Glutamatergic neuron (in vitro differentiated cells): ENCODE data around the gene VPS13A. TPM values are rescaled to one million over a fixed set of nuclear protein-coding genes. Genes with fewer than 3 reads are reported as not detected.
"Not testable (repeated sequence)": the region's sequence is repeated elsewhere in the genome, so short reads cannot be mapped to it uniquely, and the experiment has no call there.

Experiments used
- DNase-seq: peaks from one replicate; pipeline ENCODE4 v3.0.0; 2022
- H3K27ac Mint-ChIP-seq: one replicate; pipeline ENCODE4 v1.8.0; 2020; ENCODE audit warnings: mild to moderate bottlenecking, mixed read lengths, inconsistent platforms; ENCODE audit not compliant: unreplicated experiment
- H3K27me3 Mint-ChIP-seq: one replicate; pipeline ENCODE4 v1.8.0; 2020; ENCODE audit warnings: mild to moderate bottlenecking, moderate library complexity, mixed read lengths, inconsistent platforms; ENCODE audit not compliant: unreplicated experiment
- H3K36me3 Mint-ChIP-seq: one replicate; pipeline ENCODE4 v1.8.0; 2020; ENCODE audit warnings: mild to moderate bottlenecking, mixed read lengths, inconsistent platforms; ENCODE audit not compliant: unreplicated experiment
- H3K4me1 Mint-ChIP-seq: one replicate; pipeline ENCODE4 v1.8.0; 2020; ENCODE audit warnings: mild to moderate bottlenecking, low read depth, mixed read lengths, inconsistent platforms; ENCODE audit not compliant: unreplicated experiment
- H3K4me3 Mint-ChIP-seq: one replicate; pipeline ENCODE4 v1.8.0; 2020; ENCODE audit warnings: mild to moderate bottlenecking, mixed read lengths, inconsistent platforms; ENCODE audit not compliant: unreplicated experiment
- H3K9me3 Mint-ChIP-seq: one replicate; pipeline ENCODE4 v1.8.0; 2020; ENCODE audit warnings: mild to moderate bottlenecking, moderate library complexity, mixed read lengths, inconsistent platforms; ENCODE audit not compliant: unreplicated experiment
- total RNA-seq: library from RNA; stranded (reverse); fragmentation: NEBNext Ultra II Directional; extraction: Animal tissue kit (Norgen Biotek cat#: 25700); gene quantifications from one replicate; pipeline ENCODE4 v1.2.1, GENCODE V29; 2021; ENCODE audit not compliant: unreplicated experiment
- TF ChIP-seq, protein P1 (sequence below): fragments of 200-600 bp; sonication (generic); IDR thresholded peaks from one replicate; pipeline ENCODE4 v1.5.0; 2021; ENCODE audit not compliant: partially characterized antibody, unreplicated experiment

VPS13A gene
- total RNA-seq, 1 donor from 2014 or later, result 43.2 TPM

DNA sequence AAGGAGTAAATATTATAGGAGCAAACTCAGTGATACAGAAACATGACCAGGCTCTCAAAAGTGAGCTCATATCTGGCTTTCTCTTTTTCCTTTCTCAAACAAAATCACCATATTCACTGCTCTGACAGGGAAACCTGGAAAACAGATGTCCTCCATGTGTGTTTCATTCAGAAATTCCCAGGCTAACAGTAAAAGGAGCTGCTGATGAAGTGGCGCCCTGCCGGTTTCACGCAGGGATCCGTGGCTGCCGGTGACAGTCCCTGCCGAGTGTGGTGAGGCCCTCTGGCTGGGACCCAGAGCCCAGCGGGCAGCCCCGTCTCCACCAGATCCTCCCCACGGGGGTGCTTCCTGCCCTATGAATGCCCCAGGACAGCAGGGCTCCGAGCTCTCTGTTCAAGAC, 262.7 kb downstream of the VPS13A start:
- DNase-seq, result no peak
- Mint-ChIP-seq H3K4me1 (peaks cover 13% of the 10 kb centered on the region), H3K9me3 (peaks cover 1% of the 10 kb centered on the region), H3K27me3 (peaks cover 7% of the 10 kb centered on the region), H3K27ac (no peak overlapping the region), H3K36me3 (no peaks in the 10 kb centered on the region), H3K4me3 (no peak overlapping the region)
- TF ChIP-seq, protein P1, sequence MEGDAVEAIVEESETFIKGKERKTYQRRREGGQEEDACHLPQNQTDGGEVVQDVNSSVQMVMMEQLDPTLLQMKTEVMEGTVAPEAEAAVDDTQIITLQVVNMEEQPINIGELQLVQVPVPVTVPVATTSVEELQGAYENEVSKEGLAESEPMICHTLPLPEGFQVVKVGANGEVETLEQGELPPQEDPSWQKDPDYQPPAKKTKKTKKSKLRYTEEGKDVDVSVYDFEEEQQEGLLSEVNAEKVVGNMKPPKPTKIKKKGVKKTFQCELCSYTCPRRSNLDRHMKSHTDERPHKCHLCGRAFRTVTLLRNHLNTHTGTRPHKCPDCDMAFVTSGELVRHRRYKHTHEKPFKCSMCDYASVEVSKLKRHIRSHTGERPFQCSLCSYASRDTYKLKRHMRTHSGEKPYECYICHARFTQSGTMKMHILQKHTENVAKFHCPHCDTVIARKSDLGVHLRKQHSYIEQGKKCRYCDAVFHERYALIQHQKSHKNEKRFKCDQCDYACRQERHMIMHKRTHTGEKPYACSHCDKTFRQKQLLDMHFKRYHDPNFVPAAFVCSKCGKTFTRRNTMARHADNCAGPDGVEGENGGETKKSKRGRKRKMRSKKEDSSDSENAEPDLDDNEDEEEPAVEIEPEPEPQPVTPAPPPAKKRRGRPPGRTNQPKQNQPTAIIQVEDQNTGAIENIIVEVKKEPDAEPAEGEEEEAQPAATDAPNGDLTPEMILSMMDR, result no peak

DNA sequence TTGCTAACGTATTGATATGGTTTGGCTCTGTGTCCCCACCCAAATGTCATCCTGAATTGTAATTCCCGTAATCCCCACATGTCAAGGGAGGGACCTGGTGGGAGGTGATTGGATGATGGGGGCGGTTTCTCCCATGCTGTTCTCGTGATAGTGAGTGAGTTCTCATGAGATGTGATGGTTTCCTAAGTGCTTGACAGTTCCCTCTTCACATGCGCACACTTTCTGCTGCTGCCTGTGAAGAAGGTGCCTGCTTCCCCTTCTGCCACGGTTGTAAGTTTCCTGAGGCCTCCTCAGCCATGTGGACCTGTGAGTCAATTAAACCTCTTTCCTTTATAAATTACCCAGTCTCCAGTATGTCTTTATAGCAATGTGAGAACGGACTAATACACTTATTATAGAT, 263.8 kb downstream of the VPS13A start:
- not testable (repeated sequence) for H3K4me3 Mint-ChIP-seq, H3K9me3 Mint-ChIP-seq, H3K27ac Mint-ChIP-seq, H3K27me3 Mint-ChIP-seq, H3K36me3 Mint-ChIP-seq, DNase-seq, H3K4me1 Mint-ChIP-seq
- TF ChIP-seq, protein P1, result peak; percentile 15

DNA sequence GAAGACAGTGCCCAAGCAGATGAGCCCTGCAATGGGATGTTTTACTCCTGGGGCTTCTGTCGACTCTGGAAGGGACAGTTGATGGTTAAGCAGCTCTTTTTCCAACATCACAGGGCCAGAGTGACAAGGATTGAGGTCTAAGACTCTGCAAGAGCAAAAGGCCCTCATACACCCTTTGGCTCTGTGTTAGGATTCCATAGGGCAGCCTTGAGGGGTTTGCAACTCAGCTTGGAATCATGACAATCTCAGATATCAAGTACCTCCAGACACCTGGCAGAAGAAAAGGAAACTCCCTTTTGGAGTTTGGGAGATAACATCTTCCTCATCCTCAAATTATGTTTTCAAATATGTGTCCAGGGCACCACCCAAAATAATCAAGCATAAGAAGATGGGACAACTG, 265.1 kb downstream of the VPS13A start:
- TF ChIP-seq, protein P1, result no peak
- no peak overlapping the region for H3K4me3 Mint-ChIP-seq
- peaks cover 8% of the 10 kb centered on the region for H3K4me1 Mint-ChIP-seq
- no peak for DNase-seq
- peaks cover 3% of the 10 kb centered on the region for H3K36me3 Mint-ChIP-seq
- H3K27me3 Mint-ChIP-seq, result peaks cover 8% of the 10 kb centered on the region
- H3K27ac Mint-ChIP-seq, result no peak overlapping the region
- no peaks in the 10 kb centered on the region for H3K9me3 Mint-ChIP-seq

DNA sequence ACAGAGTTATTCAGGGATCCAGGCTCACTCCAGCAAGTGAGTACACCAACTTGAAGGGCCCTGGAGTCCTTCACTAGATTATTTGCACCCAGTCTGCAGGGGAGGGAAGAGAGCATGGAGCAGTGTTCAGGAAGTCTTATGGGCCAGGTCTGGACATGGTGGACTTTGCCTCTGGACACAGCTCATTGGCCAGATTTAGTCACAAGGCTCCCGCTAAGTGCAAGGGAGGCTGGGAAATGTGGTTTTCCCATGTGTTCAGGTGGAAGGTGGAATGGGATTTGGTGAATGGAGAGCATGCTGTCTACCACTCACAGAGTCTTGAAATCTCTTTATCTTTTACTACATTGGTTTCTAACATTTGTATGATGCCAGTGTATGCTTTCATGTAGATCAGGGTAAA, 270.3 kb downstream of the VPS13A start:
- no peaks in the 10 kb centered on the region for H3K9me3 Mint-ChIP-seq
- H3K27me3 Mint-ChIP-seq, result peaks cover 3% of the 10 kb centered on the region
- no peak for DNase-seq
- H3K36me3 Mint-ChIP-seq, result peaks cover 18% of the 10 kb centered on the region
- TF ChIP-seq, protein P1, result no peak
- H3K4me1 Mint-ChIP-seq, result no peaks in the 10 kb centered on the region
- H3K4me3 Mint-ChIP-seq, result no peak overlapping the region
- no peak overlapping the region for H3K27ac Mint-ChIP-seq

DNA sequence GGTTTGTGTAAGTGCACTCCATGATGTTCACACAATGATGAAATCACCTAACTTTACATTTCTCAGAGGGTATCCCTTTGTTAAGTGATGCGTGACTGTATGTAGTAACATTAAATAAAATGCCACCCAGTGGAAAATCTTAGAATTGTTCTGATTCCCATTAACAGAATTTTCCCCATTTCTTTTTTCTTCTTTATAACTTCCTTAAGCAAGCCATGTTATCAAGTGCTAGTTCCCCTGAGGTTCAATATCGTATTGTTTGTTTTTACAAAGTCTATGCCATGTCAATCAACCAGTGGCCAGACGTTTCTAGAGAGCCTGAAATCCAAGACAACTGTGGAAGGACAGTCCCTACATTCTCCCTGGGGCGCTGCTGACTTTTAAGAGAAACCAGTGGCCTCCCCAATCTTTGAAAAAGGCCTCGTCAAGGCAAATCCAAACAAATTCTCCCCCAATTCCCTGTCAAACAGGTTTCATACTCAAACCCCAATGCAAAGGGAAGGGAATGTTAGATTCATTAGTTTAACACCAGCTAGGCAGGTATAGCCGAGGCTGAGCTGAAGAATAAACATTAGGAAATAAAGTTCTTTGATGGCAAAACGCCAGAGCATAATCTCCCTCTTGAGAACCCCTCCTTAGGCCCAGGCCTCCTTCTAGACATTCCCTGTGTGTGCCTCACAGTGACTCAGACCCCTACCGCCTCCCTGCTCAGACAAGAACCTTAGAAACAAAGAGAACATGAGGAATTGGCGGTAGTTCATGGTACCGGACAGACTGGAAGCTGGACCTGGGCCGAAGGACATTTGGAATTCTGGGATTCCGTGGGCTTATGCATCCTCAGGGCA, 272.1 kb downstream of the VPS13A start:
- H3K27ac Mint-ChIP-seq, result no peak overlapping the region
- peaks cover 3% of the 10 kb centered on the region for H3K27me3 Mint-ChIP-seq
- H3K9me3 Mint-ChIP-seq, result no peaks in the 10 kb centered on the region
- TF ChIP-seq, protein P1, result no peak
- DNase-seq, result no peak
- no peaks in the 10 kb centered on the region for H3K4me1 Mint-ChIP-seq
- H3K36me3 Mint-ChIP-seq, result peaks cover 18% of the 10 kb centered on the region
- H3K4me3 Mint-ChIP-seq, result no peak overlapping the region
